Endothelial cell of umbilical vein (primary cell): ENCODE data around the gene SMIM10L2A. TPM values are rescaled to one million over a fixed set of nuclear protein-coding genes. Genes with fewer than 3 reads are reported as not detected.
A peak's percentile ranks its signal among the peaks of the same experiment; 100 is the strongest.

Experiments used
- BruUV-seq: library from RNA; stranded (reverse); fragments of 400-500 nt; replicated peaks from 2 replicates; lab custom pipeline; 2021; lab: Mats Ljungman, UMichigan
- CTCF ChIA-PET: fragments of 300-600, 350-600 bp; sonication (Branson Sonifier 250); formaldehyde crosslinking; loops from one replicate; lab custom pipeline; 2021; ENCODE audit warnings: antibody characterized with exemption, inconsistent platforms; lab: Charles Lee
- POLR2A ChIA-PET: fragments of 300-600, 350-600 bp; sonication (Branson Sonifier 250); formaldehyde crosslinking; loops from one replicate; lab custom pipeline; 2021; ENCODE audit warnings: antibody characterized with exemption, inconsistent platforms; lab: Charles Lee
- DNase-seq: peaks from one replicate; pipeline ENCODE4 v3.0.0-alpha.2; 2011; ENCODE audit warnings: low read depth, low spot score
- FAIRE-seq: peaks from 2 replicates; lab custom pipeline; 2011; peaks lifted over from hg19 to GRCh38; lab: Jason Lieb, UNC
- H2AFZ ChIP-seq: 2 replicates; pipeline ENCODE4 v1.6.0; 2012; ENCODE audit warnings: low read depth, low read length, control low read depth, inconsistent platforms
- H3K27ac ChIP-seq: 2 replicates; pipeline ENCODE4 v1.5.1; 2011; ENCODE audit warnings: low read depth, mild to moderate bottlenecking, control low read depth, low read length, moderate library complexity; ENCODE audit not compliant: insufficient read depth
- H3K27me3 ChIP-seq, 2 experiments: 2 replicates each; pipeline versions ENCODE4 v1.6.0 to v1.6.1; 2011; ENCODE audit warnings: low read length in 2 of 2, mixed read lengths in 1 of 2; ENCODE audit not compliant: control insufficient read depth in 2 of 2, insufficient read depth in 2 of 2
- H3K36me3 ChIP-seq, 2 experiments: 2 replicates in 1 of 2; 3 replicates in 1 of 2; pipeline ENCODE4 v1.5.1; 2011; ENCODE audit warnings: low read length in 2 of 2, mild to moderate bottlenecking in 1 of 2, moderate library complexity in 1 of 2; ENCODE audit not compliant: control insufficient read depth in 2 of 2, insufficient read depth in 2 of 2; ENCODE audit errors: extremely low read depth in 1 of 2
- H3K4me1 ChIP-seq: 3 replicates; pipeline ENCODE4 v1.5.1; 2011; ENCODE audit warnings: mild to moderate bottlenecking, low read length; ENCODE audit not compliant: control insufficient read depth, insufficient read depth; ENCODE audit errors: extremely low read depth
- H3K4me2 ChIP-seq: 2 replicates; pipeline ENCODE4 v1.6.1; 2011; ENCODE audit warnings: low read length, control low read depth, mixed read lengths; ENCODE audit not compliant: insufficient read depth
- H3K4me3 ChIP-seq, 3 experiments: fragments of 200-600 bp in 1 of 3; sonication (generic), shearing (Covaris generic) in 1 of 3; replicated peaks in 1 of 3; 2 replicates each; pipeline ENCODE4 v1.5.1; 2011 to 2016; ENCODE audit warnings: control low read depth in 3 of 3, low read length in 3 of 3, mild to moderate bottlenecking in 2 of 3, inconsistent platforms in 1 of 3, low read depth in 1 of 3, moderate library complexity in 1 of 3; ENCODE audit not compliant: insufficient read depth in 1 of 3
- H3K79me2 ChIP-seq: 2 replicates; pipeline ENCODE4 v1.6.0; 2012; ENCODE audit warnings: low read length, inconsistent platforms; ENCODE audit not compliant: control insufficient read depth, insufficient read depth
- H3K9ac ChIP-seq: replicated peaks from 2 replicates; pipeline ENCODE3; 2011; ENCODE audit warnings: low read length, control low read depth; ENCODE audit not compliant: insufficient read depth; ENCODE audit errors: extremely low read depth
- H3K9me1 ChIP-seq: replicated peaks from 3 replicates; pipeline ENCODE4 v1.6.0; 2011; ENCODE audit warnings: mild to moderate bottlenecking, low read length; ENCODE audit not compliant: control insufficient read depth, insufficient read depth; ENCODE audit errors: extremely low read depth
- H3K9me3 ChIP-seq: replicated peaks from 2 replicates; pipeline ENCODE4 v1.5.1; 2012; ENCODE audit warnings: low read length, inconsistent platforms; ENCODE audit not compliant: control insufficient read depth, insufficient read depth
- H4K20me1 ChIP-seq: replicated peaks from 2 replicates; pipeline ENCODE3; 2011; ENCODE audit warnings: mild to moderate bottlenecking, low read length; ENCODE audit not compliant: control insufficient read depth, insufficient read depth; ENCODE audit errors: extremely low read depth
- CTCF ChIP-seq, 2 donors: IDR thresholded peaks; 1 replicate in 1 of 2; 2 replicates in 1 of 2; pipeline ENCODE4 v1.5.1; 2011; ENCODE audit warnings: low read length in 2 of 2, mild to moderate bottlenecking in 2 of 2, moderate library complexity in 2 of 2, control low read depth in 1 of 2, inconsistent platforms in 1 of 2, low read depth in 1 of 2; ENCODE audit not compliant: insufficient read depth in 1 of 2; ENCODE audit errors: extremely low read depth in 1 of 2
- EZH2 ChIP-seq: IDR thresholded peaks from 2 replicates; pipeline ENCODE4 v1.6.1; 2012; ENCODE audit warnings: borderline replicate concordance, low read depth, mild to moderate bottlenecking, moderate library complexity, low read length, inconsistent platforms; ENCODE audit not compliant: severe bottlenecking
- FOS ChIP-seq: IDR thresholded peaks from 2 replicates; pipeline ENCODE4 v1.6.1; 2011; ENCODE audit warnings: mild to moderate bottlenecking, low read length, moderate library complexity, borderline replicate concordance; ENCODE audit not compliant: insufficient read depth
- GATA2 ChIP-seq: IDR thresholded peaks from 2 replicates; pipeline ENCODE4 v1.7.0; 2011; ENCODE audit warnings: low read depth, mild to moderate bottlenecking, moderate library complexity, mixed read lengths, low read length; ENCODE audit not compliant: insufficient read length, insufficient read depth
- JUN ChIP-seq: IDR thresholded peaks from 2 replicates; pipeline ENCODE4 v1.6.1; 2011; ENCODE audit warnings: borderline replicate concordance, low read depth; ENCODE audit not compliant: insufficient read length, insufficient read depth
- MYC ChIP-seq: IDR thresholded peaks from one replicate; pipeline ENCODE4 v1.6.1; 2011; ENCODE audit warnings: mild to moderate bottlenecking, low read depth, low read length
- POLR2A ChIP-seq: IDR thresholded peaks from 2 replicates; pipeline ENCODE4 v1.6.1; 2012; ENCODE audit warnings: low read depth, mild to moderate bottlenecking, control low read depth, low read length
- POLR2AphosphoS5 ChIP-seq: IDR thresholded peaks from 2 replicates; pipeline ENCODE4 v1.6.1; 2012; ENCODE audit warnings: low read depth, mild to moderate bottlenecking, control low read depth, low read length, moderate library complexity; ENCODE audit not compliant: insufficient read depth
- dilution Hi-C: fragments of 300-500 bp; cut with MboI; formaldehyde crosslinking; loops from one replicate; pipeline ENCODE4 v1.15.0; 2019; ENCODE audit warnings: low sequenced_read_pairs; ENCODE audit not compliant: extremely low pct_ligation_motif_present
- intact Hi-C: fragments of 100-400 bp; cut with micrococcal nuclease; formaldehyde crosslinking; loops from one replicate; pipeline ENCODE4 v1.10.0; 2022
- polyA plus RNA-seq, 4 experiments: library from polyadenylated mRNA; depleted of rRNA in 3 of 4; stranded (reverse) in 3 of 4; unstranded in 1 of 4; fragments of >200 nt; gene quantifications; 2 replicates each; pipeline versions ENCODE4 v1.2.1 to v1.2.3, GENCODE V29; 2011 to 2012; ENCODE audit warnings: missing spikeins in 1 of 4
- total RNA-seq: library from RNA; stranded (reverse); gene quantifications from 2 replicates; pipeline ENCODE4 v1.2.3, GENCODE V29; 2021
- TF ChIP-seq, protein P1 (sequence below): IDR thresholded peaks from 2 replicates; pipeline ENCODE4 v1.6.1; 2011; ENCODE audit not compliant: insufficient read depth, insufficient read length

Gene SMIM10L2A
- total and polyA plus RNA-seq, 2 donors (not counting 3 experiments of a cell fraction or from before 2014, with no cell fraction given), result 0.10 to 0.24 TPM

DNA sequence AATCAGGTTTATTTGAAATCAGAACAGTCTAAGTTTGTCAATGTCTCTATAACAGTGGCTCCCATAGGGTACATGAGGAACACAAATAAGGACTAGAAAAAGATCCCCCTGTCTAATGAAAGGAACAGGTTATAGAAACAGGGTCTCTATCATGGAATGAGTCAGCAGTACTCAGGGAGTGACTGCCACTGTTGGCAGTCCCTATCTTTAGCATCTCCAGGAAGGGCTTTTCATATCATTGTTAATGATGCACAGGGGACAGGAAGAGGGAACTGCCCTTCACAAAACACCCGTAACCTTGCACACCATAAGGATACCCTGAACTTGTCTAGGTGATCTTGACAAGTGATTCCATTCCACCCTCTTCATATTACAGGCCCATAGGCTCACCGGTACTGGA lies 38.5 kb upstream of the SMIM10L2A start:
- intact Hi-C loops, result loop anchor here (5.0 kb wide), 1 partner anchor 39 kb away; the partner anchor contains the start of gene SMIM10L2A
- POLR2A ChIA-PET, result no interaction called here

DNA sequence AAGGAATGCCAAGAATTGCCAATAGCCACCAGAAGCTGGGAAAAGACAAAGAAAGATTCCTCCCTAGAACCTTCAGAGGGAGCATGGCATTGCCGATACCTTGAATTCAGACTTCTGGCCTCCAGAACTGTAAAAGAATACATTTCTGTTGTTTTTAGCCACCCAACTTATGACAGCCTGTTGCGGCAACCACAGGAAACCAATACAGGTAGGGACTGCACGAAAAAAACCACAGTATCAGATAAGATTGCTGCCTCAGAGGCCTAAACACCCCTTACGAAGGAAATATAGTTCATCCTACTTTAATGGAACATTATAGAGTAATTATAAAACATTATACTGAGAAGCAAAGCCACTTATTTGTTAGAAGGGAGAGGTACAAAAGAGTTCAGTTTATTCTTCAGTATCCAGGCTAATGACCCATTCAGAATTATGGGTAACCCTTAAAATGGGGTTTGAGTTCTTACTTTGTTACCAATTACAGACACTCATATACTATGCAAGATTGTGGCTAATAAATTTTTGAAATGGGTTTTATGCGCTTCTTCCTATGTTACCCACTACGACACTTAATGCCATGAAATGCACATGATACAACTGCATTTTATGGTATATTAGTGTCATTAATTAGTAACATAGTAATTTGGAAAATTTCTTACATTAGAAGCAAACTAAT lies 37.4 kb upstream of the SMIM10L2A start:
- Histone ChIP-seq H3K9me3 (no peaks in the 10 kb centered on the region), H4K20me1 (no peaks in the 10 kb centered on the region), H3K9me1 (no peaks in the 10 kb centered on the region), H2AFZ (no peak overlapping the region), H3K4me3 (no peak overlapping the region), H3K4me2 (no peak overlapping the region), H3K79me2 (no peaks in the 10 kb centered on the region), H3K27me3 (no peaks in the 10 kb centered on the region), H3K36me3 (no peaks in the 10 kb centered on the region), H3K9ac (no peak overlapping the region), H3K27ac (no peak overlapping the region), H3K4me1 (peaks cover 20% of the 10 kb centered on the region)
- no peak for FAIRE-seq
- ChIA-PET POLR2A (no interaction called here), CTCF (no interaction called here)
- no peak for TF ChIP-seq POLR2AphosphoS5
- TF ChIP-seq, protein P1, sequence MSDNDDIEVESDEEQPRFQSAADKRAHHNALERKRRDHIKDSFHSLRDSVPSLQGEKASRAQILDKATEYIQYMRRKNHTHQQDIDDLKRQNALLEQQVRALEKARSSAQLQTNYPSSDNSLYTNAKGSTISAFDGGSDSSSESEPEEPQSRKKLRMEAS, result no peak
- no peak for TF ChIP-seq FOS
- no peak for TF ChIP-seq GATA2
- no peak for TF ChIP-seq MYC
- no peak for TF ChIP-seq POLR2A
- no peak for TF ChIP-seq JUN
- no peak for TF ChIP-seq CTCF (IDR thresholded peaks at IDR 0.05; ENCODE audit: extremely low read depth in 1 of 2, insufficient read depth in 1 of 2, low read depth in 1 of 2, low read length in 2 of 2)
- no peak for TF ChIP-seq EZH2
- intact Hi-C loops (loop anchor here (5.0 kb wide), 1 partner anchor 38 kb away; the partner anchor contains the start of gene SMIM10L2A), dilution Hi-C loops (no loop called here)
- no TSS peak for BruUV-seq
- no peak for DNase-seq

More for the DNA sequence above, 38.5 kb upstream of the SMIM10L2A start:
- no peak for FAIRE-seq
- no peaks in the 10 kb centered on the region for H3K79me2 ChIP-seq
- no peaks in the 10 kb centered on the region for H3K9me3 ChIP-seq
- H3K4me1 ChIP-seq, result peaks cover 20% of the 10 kb centered on the region
- H3K4me3 ChIP-seq, result no peak overlapping the region
- no peak for DNase-seq
- no TSS peak for BruUV-seq
- no peak overlapping the region for H3K4me2 ChIP-seq
- CTCF ChIA-PET, result no interaction called here
- no peak overlapping the region for H3K9ac ChIP-seq
- H3K27ac ChIP-seq, result peak overlapping the region; percentile 79
- dilution Hi-C loops, result no loop called here
- no peaks in the 10 kb centered on the region for H3K36me3 ChIP-seq
- TF ChIP-seq POLR2A (no peak), MYC (no peak), POLR2AphosphoS5 (no peak), FOS (peak; percentile 6), EZH2 (no peak), GATA2 (peak; percentile 61)
- no peaks in the 10 kb centered on the region for H4K20me1 ChIP-seq
- H3K9me1 ChIP-seq, result no peaks in the 10 kb centered on the region
- no peak overlapping the region for H2AFZ ChIP-seq
- H3K27me3 ChIP-seq, result no peaks in the 10 kb centered on the region
